GM18505 (cell line): Measurements from ENCODE around the gene EHF.
"Not testable (repeated sequence)": the region's sequence is repeated elsewhere in the genome, so short reads cannot be mapped to it uniquely, and the experiment has no call there.

ENCODE experiments used
- ATAC-seq: cut with Tn5 transposase; IDR thresholded peaks from one replicate; pipeline ENCODE4 v1.9.1; 2021; ENCODE audit not compliant: unreplicated experiment
- POLR2A ChIP-seq: IDR thresholded peaks from 4 replicates; pipeline ENCODE4 v1.6.1; 2011; ENCODE audit warnings: borderline replicate concordance; ENCODE audit not compliant: insufficient read depth, insufficient read length; ENCODE audit errors: extremely low read depth

The EHF gene

GRCh38 chr11:34668583-34669053 is 47.7 kb downstream of the EHF start:
- no peak for ATAC-seq

GRCh38 chr11:34669458-34669857 is 48.6 kb downstream of the EHF start:
- TF ChIP-seq POLR2A: no peak
- no peak for ATAC-seq

More at GRCh38 chr11:34668583-34669053, 47.7 kb downstream of the EHF start:
- no peak for TF ChIP-seq POLR2A

GRCh38 chr11:34671117-34671516 is 50.2 kb downstream of the EHF start:
- ATAC-seq: no peak
- no peak for TF ChIP-seq POLR2A

- no peak for ATAC-seq
- no peak for TF ChIP-seq POLR2A
Measured at GRCh38 chr11:34671946-34672345, 51.1 kb downstream of the EHF start.

- no peak for TF ChIP-seq POLR2A
- no peak for ATAC-seq
Measured at GRCh38 chr11:34674038-34674437, 53.1 kb downstream of the EHF start.

- no peak for TF ChIP-seq POLR2A
- ATAC-seq: no peak
Measured at GRCh38 chr11:34676227-34676626, 55.3 kb downstream of the EHF start.

- no peak for ATAC-seq
- no peak for TF ChIP-seq POLR2A
Measured at GRCh38 chr11:34679681-34680080, 58.8 kb downstream of the EHF start.

GRCh38 chr11:34680206-34680605 is 59.3 kb downstream of the EHF start:
- ATAC-seq: no peak
- TF ChIP-seq POLR2A: no peak

GRCh38 chr11:34680918-34681586 is 60.2 kb downstream of the EHF start:
- no peak for ATAC-seq
- TF ChIP-seq POLR2A: no peak

- no peak for ATAC-seq
- no peak for TF ChIP-seq POLR2A
Measured at GRCh38 chr11:34682825-34683224, 61.9 kb downstream of the EHF start.

- no peak for TF ChIP-seq POLR2A
- ATAC-seq: no peak
Measured at GRCh38 chr11:34683396-34683795, 62.5 kb downstream of the EHF start.

GRCh38 chr11:34685864-34686263 is 65.0 kb downstream of the EHF start:
- TF ChIP-seq POLR2A: no peak
- ATAC-seq: no peak

- ATAC-seq: not testable (repeated sequence)
Measured at GRCh38 chr11:34692299-34692698, 71.4 kb downstream of the EHF start.

- TF ChIP-seq POLR2A: no peak
Measured at GRCh38 chr11:34696862-34697261, 76.0 kb downstream of the EHF start.

More at GRCh38 chr11:34696862-34697261, 76.0 kb downstream of the EHF start:
- no peak for ATAC-seq
